ENCODE data around the gene ASAP2. TPM values are rescaled to one million over a fixed set of nuclear protein-coding genes. Genes with fewer than 3 reads are reported as not detected.

Gene ASAP2
- total and polyA plus RNA-seq, 9 of the 15 experiments (the other 6 are each of a cell fraction or from before 2014, with no cell fraction given), result 0.06 to 4.3 (median 3.1) TPM

DNA sequence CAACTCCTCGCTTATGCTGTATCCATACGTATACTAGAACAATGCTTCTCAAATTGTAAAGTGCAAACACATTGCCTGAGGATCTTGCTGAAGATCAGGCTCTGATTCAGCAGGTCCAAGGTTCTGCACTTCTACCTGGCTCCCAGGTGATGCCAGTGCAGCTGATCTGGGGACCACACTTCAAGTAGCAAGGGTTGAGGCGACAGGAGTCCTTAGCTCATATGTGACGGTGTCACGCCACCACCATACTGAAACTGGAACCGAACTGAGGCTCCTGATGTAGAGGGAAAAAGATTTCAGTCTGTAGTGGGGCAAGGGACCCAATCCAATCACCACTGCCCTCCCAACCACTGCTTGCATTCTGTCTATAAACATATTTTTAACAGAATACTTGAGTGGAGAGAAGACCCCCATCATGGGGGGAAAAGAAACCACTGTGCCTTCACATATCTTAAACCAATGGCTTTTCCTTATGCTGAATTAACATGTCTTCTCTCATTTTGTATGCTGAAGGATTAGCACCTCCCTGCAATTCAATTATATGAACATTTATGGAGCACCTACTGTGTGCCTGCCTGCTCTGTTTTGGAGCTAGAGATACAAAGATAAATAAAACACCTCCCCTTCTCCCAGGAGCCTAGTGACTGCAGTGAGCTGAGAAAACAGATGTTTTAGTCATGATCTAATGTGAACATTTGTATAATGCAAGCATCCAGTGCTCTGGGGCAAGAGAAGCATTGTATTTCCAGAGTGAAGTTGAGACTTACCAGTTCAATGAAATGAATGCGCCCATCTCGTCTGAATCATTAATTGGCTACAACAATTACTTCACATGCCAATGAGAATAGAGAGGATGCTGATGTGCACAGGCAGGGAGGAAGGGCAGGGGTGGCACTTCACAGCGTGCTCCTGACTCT is 6.6 kb upstream of the ASAP2 start (continued):
- TF ChIP-seq CAMTA2 (CRISPR knock-in tag; conservative IDR thresholded peaks at IDR 0.05), result no peak
- no peak for TF ChIP-seq HDAC2 (IDR thresholded peaks at IDR 0.05)
- no peak for TF ChIP-seq ILF3 (IDR thresholded peaks at IDR 0.05; ENCODE audit: borderline replicate concordance)
- TF ChIP-seq MYNN (IDR thresholded peaks at IDR 0.05), result no peak
- no peak for TF ChIP-seq MYNN (CRISPR knock-in tag; IDR thresholded peaks at IDR 0.05)
- TF ChIP-seq, protein P1, sequence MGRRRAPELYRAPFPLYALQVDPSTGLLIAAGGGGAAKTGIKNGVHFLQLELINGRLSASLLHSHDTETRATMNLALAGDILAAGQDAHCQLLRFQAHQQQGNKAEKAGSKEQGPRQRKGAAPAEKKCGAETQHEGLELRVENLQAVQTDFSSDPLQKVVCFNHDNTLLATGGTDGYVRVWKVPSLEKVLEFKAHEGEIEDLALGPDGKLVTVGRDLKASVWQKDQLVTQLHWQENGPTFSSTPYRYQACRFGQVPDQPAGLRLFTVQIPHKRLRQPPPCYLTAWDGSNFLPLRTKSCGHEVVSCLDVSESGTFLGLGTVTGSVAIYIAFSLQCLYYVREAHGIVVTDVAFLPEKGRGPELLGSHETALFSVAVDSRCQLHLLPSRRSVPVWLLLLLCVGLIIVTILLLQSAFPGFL (CRISPR knock-in tag; IDR thresholded peaks at IDR 0.05), result no peak
- no peak for TF ChIP-seq DNMT1 (IDR thresholded peaks at IDR 0.05)
- no peak for TF ChIP-seq HDGF (IDR thresholded peaks at IDR 0.05)
- no peak for TF ChIP-seq CHCHD3 (CRISPR knock-in tag; IDR thresholded peaks at IDR 0.05)
- TF ChIP-seq CHD2 (IDR thresholded peaks at IDR 0.05; ENCODE audit: low read depth, low read length), result no peak
- peak; percentile 74; the same call in 1 of the 2 replicates for TF ChIP-seq ZKSCAN1 (IDR thresholded peaks at IDR 0.05; ENCODE audit: low read depth, low read length)
- TF ChIP-seq OTX1 (CRISPR knock-in tag; IDR thresholded peaks at IDR 0.05), result no peak
